Measurements from ENCODE around the gene TMEM126B. TPM values are rescaled to one million over a fixed set of nuclear protein-coding genes. Genes with fewer than 3 reads are reported as not detected.

TMEM126B gene
- total RNA-seq, 3 donors from 2014 or later: 35.3 to 44.1 (median 38.7) TPM

GRCh38 chr11:85672105-85672902, 43.9 kb downstream of the TMEM126B start:
- intact Hi-C loops (cut with DNase I, micrococcal nuclease): no loop called here
- ATAC-seq (no peak), DNase-seq (no peak)
- no peaks in the 10 kb centered on the region for H3K4me1 ChIP-seq (ENCODE audit: low read depth)
- no peak overlapping the region for H3K4me3 ChIP-seq
- TF ChIP-seq, protein P1, sequence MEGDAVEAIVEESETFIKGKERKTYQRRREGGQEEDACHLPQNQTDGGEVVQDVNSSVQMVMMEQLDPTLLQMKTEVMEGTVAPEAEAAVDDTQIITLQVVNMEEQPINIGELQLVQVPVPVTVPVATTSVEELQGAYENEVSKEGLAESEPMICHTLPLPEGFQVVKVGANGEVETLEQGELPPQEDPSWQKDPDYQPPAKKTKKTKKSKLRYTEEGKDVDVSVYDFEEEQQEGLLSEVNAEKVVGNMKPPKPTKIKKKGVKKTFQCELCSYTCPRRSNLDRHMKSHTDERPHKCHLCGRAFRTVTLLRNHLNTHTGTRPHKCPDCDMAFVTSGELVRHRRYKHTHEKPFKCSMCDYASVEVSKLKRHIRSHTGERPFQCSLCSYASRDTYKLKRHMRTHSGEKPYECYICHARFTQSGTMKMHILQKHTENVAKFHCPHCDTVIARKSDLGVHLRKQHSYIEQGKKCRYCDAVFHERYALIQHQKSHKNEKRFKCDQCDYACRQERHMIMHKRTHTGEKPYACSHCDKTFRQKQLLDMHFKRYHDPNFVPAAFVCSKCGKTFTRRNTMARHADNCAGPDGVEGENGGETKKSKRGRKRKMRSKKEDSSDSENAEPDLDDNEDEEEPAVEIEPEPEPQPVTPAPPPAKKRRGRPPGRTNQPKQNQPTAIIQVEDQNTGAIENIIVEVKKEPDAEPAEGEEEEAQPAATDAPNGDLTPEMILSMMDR (IDR thresholded peaks at IDR 0.05): no peak
- peaks cover 5% of the 10 kb centered on the region for H3K9me3 ChIP-seq
- H3K36me3 ChIP-seq (ENCODE audit: low read depth): no peaks in the 10 kb centered on the region

DNA sequence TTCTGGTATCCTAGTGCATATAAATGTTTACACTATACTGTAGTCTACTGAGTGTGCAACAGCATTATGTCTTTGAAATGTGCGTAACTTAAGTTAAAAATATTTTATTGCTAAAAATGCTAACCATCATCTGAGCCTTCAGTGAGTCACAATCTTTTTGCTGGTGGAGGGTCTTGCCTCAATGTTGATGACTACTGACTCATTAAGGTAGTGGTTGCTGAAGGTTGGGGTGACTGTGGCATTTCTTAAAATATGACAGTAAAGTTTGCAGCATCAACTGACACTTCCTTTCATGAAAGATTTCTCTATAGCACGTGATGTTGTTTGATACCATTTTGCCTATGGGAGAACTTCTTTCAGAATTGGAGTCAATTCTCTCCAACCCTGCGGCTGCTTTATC, 45.0 kb downstream of the TMEM126B start:
- Histone ChIP-seq H3K4me3 (no peak overlapping the region), H3K4me1 (ENCODE audit: low read depth) (no peaks in the 10 kb centered on the region), H3K36me3 (ENCODE audit: low read depth) (no peaks in the 10 kb centered on the region), H3K9me3 (peaks cover 5% of the 10 kb centered on the region)
- TF ChIP-seq, protein P1 (IDR thresholded peaks at IDR 0.05): no peak
- intact Hi-C loops (cut with DNase I, micrococcal nuclease): no loop called here
- DNase-seq (no peak), ATAC-seq (no peak)

- no peaks in the 10 kb centered on the region for H3K36me3 ChIP-seq (ENCODE audit: low read depth)
- H3K4me3 ChIP-seq: no peak overlapping the region
- DNase-seq: no peak
- TF ChIP-seq, protein P1 (IDR thresholded peaks at IDR 0.05): no peak
- intact Hi-C loops (cut with DNase I, micrococcal nuclease): no loop called here
- ATAC-seq: no peak
- H3K4me1 ChIP-seq (ENCODE audit: low read depth): no peaks in the 10 kb centered on the region
- H3K9me3 ChIP-seq: no peaks in the 10 kb centered on the region
Observed at GRCh38 chr11:85679576-85679975, 51.2 kb downstream of the TMEM126B start.

DNA sequence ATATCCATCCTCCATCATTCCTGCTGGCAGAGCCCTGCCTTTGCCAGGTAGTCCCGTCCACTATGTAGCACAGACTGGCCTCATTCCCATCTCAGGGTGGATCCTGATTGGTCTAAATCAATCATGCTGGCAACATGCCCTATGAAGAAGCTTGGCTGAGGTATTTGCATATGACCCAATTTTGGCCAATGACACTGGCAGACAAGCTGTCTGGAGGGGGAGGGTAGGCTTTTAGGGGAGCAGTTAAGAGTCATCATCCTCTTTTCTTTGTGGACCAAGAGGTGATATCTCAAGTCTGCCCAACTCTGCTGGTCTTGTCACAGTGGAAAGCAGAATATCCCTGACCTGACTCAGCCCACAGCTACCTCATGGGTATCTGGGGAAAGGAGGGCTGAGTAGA, 52.5 kb downstream of the TMEM126B start:
- intact Hi-C loops (cut with DNase I, micrococcal nuclease): no loop called here
- H3K36me3 ChIP-seq (ENCODE audit: low read depth): no peaks in the 10 kb centered on the region
- no peak for ATAC-seq

DNA sequence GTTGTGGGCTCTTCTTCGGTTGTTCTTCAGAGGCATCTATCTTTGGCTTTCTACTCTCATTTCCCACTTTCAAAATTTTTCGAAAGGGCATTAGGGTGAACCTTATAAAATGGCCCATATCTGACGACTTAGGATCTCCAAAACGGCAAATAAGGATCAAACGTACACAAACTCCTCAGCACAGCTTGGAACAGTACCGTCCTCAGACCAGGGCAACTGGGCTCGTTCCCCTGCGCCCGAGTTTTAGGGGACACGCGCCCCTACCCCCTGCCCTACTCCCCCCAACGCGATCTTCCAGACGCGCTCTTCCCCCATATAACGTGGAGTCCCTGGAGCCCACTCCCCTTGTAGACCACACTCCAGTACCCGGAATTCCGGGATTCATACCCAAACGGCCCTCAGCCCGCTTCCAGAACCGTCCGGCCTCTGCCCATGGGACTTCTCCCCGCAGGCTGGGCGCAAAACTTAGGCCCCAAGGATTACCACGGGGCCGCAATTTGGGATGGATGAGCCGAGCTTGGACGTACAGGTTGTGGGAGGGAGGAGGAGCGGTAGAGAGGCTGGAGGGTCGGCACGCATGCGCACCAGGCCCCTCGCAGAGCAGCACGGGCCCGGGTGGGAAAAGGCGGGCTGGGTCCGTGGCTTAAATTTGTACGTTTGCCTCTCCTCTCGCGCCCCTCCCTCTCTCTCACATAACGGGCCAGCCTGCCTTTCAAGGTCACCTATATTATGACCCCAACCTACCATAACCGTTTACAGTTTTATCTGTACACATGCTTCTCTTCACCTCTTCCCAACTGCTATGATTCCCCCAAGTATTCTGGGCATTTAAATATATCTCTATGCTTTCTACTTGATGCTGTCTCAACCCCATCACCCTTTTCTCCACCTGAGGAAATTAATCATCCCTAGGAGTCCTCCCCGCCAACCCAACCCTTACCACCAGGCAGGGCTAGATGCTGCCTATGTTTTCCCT, 54.2 kb downstream of the TMEM126B start:
- no peaks in the 10 kb centered on the region for H3K4me1 ChIP-seq (ENCODE audit: low read depth)
- peak overlapping the region; percentile 15 for H3K4me3 ChIP-seq
- no peaks in the 10 kb centered on the region for H3K36me3 ChIP-seq (ENCODE audit: low read depth)
- TF ChIP-seq, protein P1 (IDR thresholded peaks at IDR 0.05): no peak
- intact Hi-C loops (cut with DNase I, micrococcal nuclease): no loop called here
- ATAC-seq (peak; percentile 61), DNase-seq (peak; percentile 58 to 72 (median 68))
- H3K9me3 ChIP-seq: no peaks in the 10 kb centered on the region

More for the DNA sequence above, 52.5 kb downstream of the TMEM126B start:
- DNase-seq: no peak
- H3K4me3 ChIP-seq: no peak overlapping the region
- TF ChIP-seq, protein P1 (IDR thresholded peaks at IDR 0.05): no peak
- H3K4me1 ChIP-seq (ENCODE audit: low read depth): no peaks in the 10 kb centered on the region
- no peaks in the 10 kb centered on the region for H3K9me3 ChIP-seq
